Neural progenitor cell (in vitro differentiated cells): ENCODE data around the gene RPS16.

Experiments
- CTCF ChIP-seq: fragments of 200-600 bp; sonication (generic); IDR thresholded peaks from 2 replicates; pipeline ENCODE4 v1.5.1; 2017; ENCODE audit warnings: antibody characterized with exemption, mild to moderate bottlenecking
- EZH2phosphoT487 ChIP-seq: fragments of 200-600 bp; sonication (generic); IDR thresholded peaks from 2 replicates; pipeline ENCODE4 v1.6.1; 2017; ENCODE audit warnings: antibody characterized with exemption

- TF ChIP-seq CTCF, result no peak
- peak; percentile 12 for TF ChIP-seq EZH2phosphoT487
These were observed 32.1 kb downstream of the RPS16 start for GRCh38 chr19:39403331-39404312.
